ENCODE measurements around the gene TSPAN10. TPM values are rescaled to one million over a fixed set of nuclear protein-coding genes. Genes with fewer than 3 reads are reported as not detected.
A peak's percentile ranks its signal among the peaks of the same experiment; 100 is the strongest.
"Not testable (repeated sequence)": the region's sequence is repeated elsewhere in the genome, so short reads cannot be mapped to it uniquely, and the experiment has no call there.

The TSPAN10 gene
- total and polyA plus RNA-seq, 2 experiments from 2014 or later, result 2.6 to 4.7 TPM

DNA sequence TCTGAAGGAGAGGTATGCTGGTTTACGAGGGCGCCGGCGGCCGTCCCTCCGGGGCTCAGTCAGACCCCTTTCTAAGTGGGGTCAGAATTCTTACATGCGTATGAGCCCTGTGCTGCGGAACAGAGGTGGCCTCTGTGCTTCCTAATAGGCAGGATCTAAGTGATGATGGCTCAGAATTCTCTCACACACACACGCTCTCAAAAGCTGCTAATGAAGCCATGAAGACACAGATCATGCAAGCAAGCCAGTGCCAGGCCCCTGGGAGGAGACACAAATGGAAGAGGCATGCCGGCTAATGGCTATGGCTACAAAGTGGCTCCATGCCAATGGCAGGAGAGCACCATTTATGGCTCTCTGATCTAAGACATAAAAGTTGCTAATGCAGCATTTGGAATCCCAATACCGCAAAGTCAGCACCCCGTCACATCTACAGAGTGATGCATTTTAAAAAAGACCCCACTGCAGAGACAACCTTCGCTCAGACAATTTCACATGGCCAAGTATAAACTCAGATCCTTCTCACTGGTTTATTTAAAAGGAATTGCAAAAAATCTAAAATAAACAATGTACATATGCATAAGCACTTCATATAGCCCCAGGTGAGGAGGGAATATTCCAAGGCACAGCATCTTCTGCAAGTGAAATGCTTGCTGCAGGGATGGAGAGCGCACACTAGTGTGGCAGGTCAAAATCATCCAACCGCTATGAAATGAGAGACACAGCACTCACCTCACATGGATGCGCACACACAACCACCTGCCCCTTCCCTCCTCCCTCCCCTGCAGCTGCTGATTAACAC is 24.6 kb upstream of the TSPAN10 start:
- DNase-seq, result no peak
- in situ Hi-C loops (cut with MboI), result no loop called here
- Histone ChIP-seq H3K27ac (no peak overlapping the region), H3K9me2 (ENCODE audit: insufficient read depth) (no peaks in the 10 kb centered on the region), H3K79me2 (ENCODE audit: insufficient read depth) (peaks cover 90% of the 10 kb centered on the region), H3K4me3 (no peak overlapping the region), H3K4me2 (ENCODE audit: unreplicated experiment) (no peak overlapping the region), H3K9me3 (ENCODE audit: low read depth) (no peaks in the 10 kb centered on the region), H3K36me3 (ENCODE audit: low read depth) (peaks cover 24% of the 10 kb centered on the region), H3F3A (ENCODE audit: insufficient read depth) (peaks cover 37% of the 10 kb centered on the region), H2AFZ (no peak overlapping the region), H3K4me1 (ENCODE audit: insufficient read depth) (peaks cover 30% of the 10 kb centered on the region), H3K27me3 (replicated peaks; ENCODE audit: insufficient read depth) (no peaks in the 10 kb centered on the region), H4K20me1 (ENCODE audit: insufficient read depth) (peaks cover 3% of the 10 kb centered on the region; the same call in 1 of the 2 replicates), H3K9ac (no peak overlapping the region)
- 79 to 82% methylated on average over 16 of the region's 16 CpGs for WGBS, 2 experiments (ENCODE audit: low coverage in 1 of 2, low lambda C conversion rate in 2 of 2, missing lambda C conversion rate in 2 of 2)
- TF ChIP-seq EZH2phosphoT487 (IDR thresholded peaks at IDR 0.05; ENCODE audit: insufficient read depth, low read depth) (no peak), EZH2 (IDR thresholded peaks at IDR 0.05; ENCODE audit: insufficient read depth, poor library complexity, severe bottlenecking) (no peak)

DNA sequence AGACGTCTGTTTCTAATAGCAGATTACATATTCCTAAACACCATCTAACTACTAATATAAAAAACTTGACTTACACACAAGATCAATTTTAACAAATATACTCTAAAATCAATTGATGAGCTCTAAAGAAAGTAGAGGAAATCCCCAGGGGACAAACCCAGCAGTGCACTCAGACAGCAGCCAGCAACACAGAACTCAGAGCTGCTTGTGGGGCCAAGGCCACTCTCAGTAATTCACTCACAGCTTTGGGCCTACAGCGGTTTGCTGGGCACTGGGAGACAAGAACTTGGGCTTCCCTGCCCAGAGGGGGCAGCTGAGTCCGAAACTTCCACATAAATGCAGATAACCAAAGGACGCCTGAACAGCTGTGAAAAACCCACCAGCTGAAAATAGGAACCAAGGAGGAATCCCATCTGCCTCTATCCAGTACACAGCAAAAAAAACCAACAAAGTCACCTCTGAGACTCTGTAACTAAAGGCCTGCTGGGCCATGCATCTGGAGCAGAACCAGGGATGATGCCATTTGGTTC is 21.5 kb upstream of the TSPAN10 start:
- peak overlapping the region; percentile 78 for H3K9ac ChIP-seq
- TF ChIP-seq EZH2 (IDR thresholded peaks at IDR 0.05; ENCODE audit: insufficient read depth, poor library complexity, severe bottlenecking), result no peak
- H3K4me3 ChIP-seq, result no peak overlapping the region
- peaks cover 16% of the 10 kb centered on the region for H3K36me3 ChIP-seq (ENCODE audit: low read depth)
- no peak overlapping the region for H2AFZ ChIP-seq
- H3F3A ChIP-seq (ENCODE audit: insufficient read depth), result peaks cover 19% of the 10 kb centered on the region
- no peaks in the 10 kb centered on the region for H3K9me3 ChIP-seq (ENCODE audit: low read depth)
- H3K27me3 ChIP-seq (replicated peaks; ENCODE audit: insufficient read depth), result no peaks in the 10 kb centered on the region
- in situ Hi-C loops (cut with MboI), result no loop called here
- H3K27ac ChIP-seq, result peak overlapping the region; percentile 97
- peaks cover 18% of the 10 kb centered on the region for H3K4me1 ChIP-seq (ENCODE audit: insufficient read depth)
- H3K79me2 ChIP-seq (ENCODE audit: insufficient read depth), result peaks cover 91% of the 10 kb centered on the region
- H4K20me1 ChIP-seq (ENCODE audit: insufficient read depth), result peaks cover 3% of the 10 kb centered on the region; the same call in 1 of the 2 replicates
- no peaks in the 10 kb centered on the region for H3K9me2 ChIP-seq (ENCODE audit: insufficient read depth)
- no peak for DNase-seq
- 78 to 83% methylated on average over 4 of the region's 4 CpGs for WGBS, 2 experiments (ENCODE audit: low coverage in 1 of 2, low lambda C conversion rate in 2 of 2, missing lambda C conversion rate in 2 of 2)
- peak overlapping the region; percentile 72 for H3K4me2 ChIP-seq (ENCODE audit: unreplicated experiment)

- Histone ChIP-seq H3K4me2 (ENCODE audit: unreplicated experiment) (no peak overlapping the region), H3K4me1 (ENCODE audit: insufficient read depth) (peaks cover 18% of the 10 kb centered on the region), H3K79me2 (ENCODE audit: insufficient read depth) (peaks cover 97% of the 10 kb centered on the region), H4K20me1 (ENCODE audit: insufficient read depth) (peaks cover 3% of the 10 kb centered on the region; the same call in 1 of the 2 replicates), H3K27me3 (replicated peaks; ENCODE audit: insufficient read depth) (no peaks in the 10 kb centered on the region), H3K27ac (no peak overlapping the region), H3K36me3 (ENCODE audit: low read depth) (peaks cover 23% of the 10 kb centered on the region), H3K9me3 (ENCODE audit: low read depth) (no peaks in the 10 kb centered on the region), H3K9me2 (ENCODE audit: insufficient read depth) (no peaks in the 10 kb centered on the region), H3K4me3 (no peak overlapping the region), H3F3A (ENCODE audit: insufficient read depth) (peaks cover 20% of the 10 kb centered on the region), H2AFZ (no peak overlapping the region), H3K9ac (no peak overlapping the region)
- DNase-seq, result no peak
- WGBS, 2 experiments (ENCODE audit: low coverage in 1 of 2, low lambda C conversion rate in 2 of 2, missing lambda C conversion rate in 2 of 2), result 97 to 100% methylated on average over 7 of the region's 7 CpGs
- TF ChIP-seq EZH2 (IDR thresholded peaks at IDR 0.05; ENCODE audit: insufficient read depth, poor library complexity, severe bottlenecking) (no peak), EZH2phosphoT487 (IDR thresholded peaks at IDR 0.05; ENCODE audit: insufficient read depth, low read depth) (no peak)
- in situ Hi-C loops (cut with MboI), result no loop called here
These were observed 20.1 kb upstream of the TSPAN10 start for GRCh38 chr17:81616877-81617276.

DNA sequence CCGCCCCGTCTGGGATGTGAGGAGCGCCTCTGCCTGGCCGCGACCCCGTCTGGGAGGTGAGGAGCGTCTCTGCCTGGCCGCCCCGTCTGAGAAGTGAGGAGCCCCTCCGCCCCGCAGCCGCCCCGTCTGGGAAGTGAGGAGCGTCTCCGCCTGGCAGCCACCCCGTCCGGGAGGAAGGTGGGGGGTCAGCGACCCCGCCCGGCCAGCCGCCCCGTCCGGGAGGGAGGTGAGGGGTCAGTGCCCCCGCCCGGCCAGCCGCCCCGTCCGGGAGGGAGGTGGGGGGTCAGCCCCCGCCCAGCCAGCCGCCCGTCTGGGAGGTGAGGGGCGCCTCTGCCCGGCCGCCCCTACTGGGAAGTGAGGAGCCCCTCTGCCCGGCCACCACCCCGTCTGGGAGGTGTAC is 18.7 kb upstream of the TSPAN10 start:
- H4K20me1 ChIP-seq (ENCODE audit: insufficient read depth); H3K4me2 ChIP-seq (ENCODE audit: unreplicated experiment); DNase-seq; H2AFZ ChIP-seq; H3K9ac ChIP-seq; H3K9me3 ChIP-seq (ENCODE audit: low read depth); H3K27me3 ChIP-seq (replicated peaks; ENCODE audit: insufficient read depth); in situ Hi-C loops (cut with MboI); H3K4me3 ChIP-seq; H3K9me2 ChIP-seq (ENCODE audit: insufficient read depth); H3K27ac ChIP-seq: not testable (repeated sequence)
- peaks cover 27% of the 10 kb centered on the region for H3K36me3 ChIP-seq (ENCODE audit: low read depth)
- H3K79me2 ChIP-seq (ENCODE audit: insufficient read depth), result peaks cover 97% of the 10 kb centered on the region
- WGBS, 2 experiments (ENCODE audit: low coverage in 1 of 2, low lambda C conversion rate in 2 of 2, missing lambda C conversion rate in 2 of 2), result 94% methylated on average over 35 of the region's 36 CpGs; no CpG with 5 or more reads in 1 of the 2 experiments
- peaks cover 24% of the 10 kb centered on the region for H3F3A ChIP-seq (ENCODE audit: insufficient read depth)
- H3K4me1 ChIP-seq (ENCODE audit: insufficient read depth), result peaks cover 18% of the 10 kb centered on the region

All from GM23248 (cell line).